ENCODE measurements around the gene RNF144A. TPM values are rescaled to one million over a fixed set of nuclear protein-coding genes. Genes with fewer than 3 reads are reported as not detected.

Gene RNF144A
- total and polyA plus RNA-seq, 2 donors (not counting 1 experiment from before 2014, with no cell fraction given), result 0.17 to 0.24 TPM

DNA sequence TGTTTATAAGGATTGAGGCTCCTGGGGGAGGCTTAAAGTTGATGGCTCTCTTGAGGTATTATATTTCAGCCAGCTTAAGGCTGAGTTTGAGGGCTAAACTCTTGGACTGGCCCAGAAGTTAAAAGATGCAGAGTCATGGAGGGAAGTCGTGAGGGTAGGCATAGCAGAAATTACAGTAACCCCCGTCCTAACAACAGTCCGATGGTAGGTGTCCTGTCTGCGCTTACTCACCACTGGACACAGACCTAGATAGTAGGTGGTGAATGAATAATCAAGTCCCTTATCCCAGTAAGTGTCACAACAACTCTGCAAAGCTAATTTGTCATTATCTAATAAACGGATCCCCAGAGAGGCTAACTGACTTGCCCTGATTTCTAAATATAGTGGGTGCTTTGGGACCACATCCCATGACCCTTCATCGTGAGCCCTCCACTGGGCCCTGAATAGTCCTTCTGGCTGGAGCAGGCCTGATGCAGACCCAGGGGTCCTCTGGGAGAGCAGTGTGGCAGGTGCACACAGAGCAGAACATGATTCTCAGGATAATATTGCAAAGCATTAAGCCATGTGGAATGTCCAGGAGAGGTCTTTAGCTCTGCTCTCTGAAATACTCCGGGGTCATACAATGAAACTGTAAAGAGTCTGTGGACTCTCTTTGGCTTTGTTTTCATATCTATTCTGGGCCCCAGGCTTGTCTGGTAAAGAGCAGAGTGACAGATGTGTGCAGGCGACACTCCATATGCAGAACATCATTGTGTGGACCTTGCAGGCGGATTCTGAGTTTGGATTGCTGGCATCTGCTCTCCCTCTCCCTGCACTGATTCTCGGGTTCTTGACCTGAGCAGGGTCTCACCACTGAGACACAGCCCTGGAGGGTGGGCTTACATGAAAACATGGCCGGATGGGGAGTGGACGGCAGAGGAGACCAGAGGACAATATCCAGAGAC is 98.1 kb downstream of the RNF144A start:
- no peak overlapping the region for H3K27ac ChIP-seq (ENCODE audit: insufficient read depth, low read length)
- H3K4me2 ChIP-seq (ENCODE audit: extremely low read depth, insufficient read depth, low read length), result no peak overlapping the region

DNA sequence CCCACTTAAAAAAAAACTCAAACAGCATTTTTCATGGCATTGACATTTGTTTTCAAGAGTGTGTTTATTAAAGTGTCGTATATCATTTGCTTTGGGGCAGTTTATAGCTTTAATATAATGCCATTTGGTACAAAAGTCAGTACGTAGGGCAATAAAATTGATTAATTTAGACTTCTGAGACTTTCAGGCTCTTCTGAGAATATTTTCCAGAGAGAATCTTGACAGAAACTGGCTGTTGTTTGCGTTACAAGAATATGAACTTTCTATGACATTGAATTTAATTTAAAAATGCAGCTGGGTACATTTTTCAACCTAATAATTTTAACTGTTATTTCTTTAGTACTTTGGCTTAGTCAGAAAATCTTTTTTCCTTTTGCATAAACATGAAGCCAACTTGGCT is 98.9 kb downstream of the RNF144A start:
- no peaks in the 10 kb centered on the region for H3K27me3 ChIP-seq (ENCODE audit: control insufficient read depth, insufficient read depth, low read length)
- H3K79me2 ChIP-seq (ENCODE audit: control insufficient read depth, insufficient read depth, low read length), result no peaks in the 10 kb centered on the region
- H2AFZ ChIP-seq (ENCODE audit: low read length), result no peak overlapping the region
- no peaks in the 10 kb centered on the region for H3K4me1 ChIP-seq (ENCODE audit: control insufficient read depth, extremely low read depth, insufficient read depth, low read length)
- no peak overlapping the region for H3K4me3 ChIP-seq (replicated peaks in 1 of 4; ENCODE audit: control extremely low read depth in 1 of 4, insufficient read depth in 1 of 4, low read depth in 3 of 4, low read length in 4 of 4)
- H3K27ac ChIP-seq (ENCODE audit: insufficient read depth, low read length), result no peak overlapping the region
- no peak overlapping the region for H3K9ac ChIP-seq (ENCODE audit: insufficient read depth, low read length)
- H3K4me2 ChIP-seq (ENCODE audit: extremely low read depth, insufficient read depth, low read length), result no peak overlapping the region
- H4K20me1 ChIP-seq (ENCODE audit: control insufficient read depth, extremely low read depth, insufficient read depth, low read length), result no peaks in the 10 kb centered on the region
- H3K9me3 ChIP-seq (ENCODE audit: control insufficient read depth, insufficient read depth, low read depth, low read length), result no peaks in the 10 kb centered on the region
- TF ChIP-seq, protein P1, sequence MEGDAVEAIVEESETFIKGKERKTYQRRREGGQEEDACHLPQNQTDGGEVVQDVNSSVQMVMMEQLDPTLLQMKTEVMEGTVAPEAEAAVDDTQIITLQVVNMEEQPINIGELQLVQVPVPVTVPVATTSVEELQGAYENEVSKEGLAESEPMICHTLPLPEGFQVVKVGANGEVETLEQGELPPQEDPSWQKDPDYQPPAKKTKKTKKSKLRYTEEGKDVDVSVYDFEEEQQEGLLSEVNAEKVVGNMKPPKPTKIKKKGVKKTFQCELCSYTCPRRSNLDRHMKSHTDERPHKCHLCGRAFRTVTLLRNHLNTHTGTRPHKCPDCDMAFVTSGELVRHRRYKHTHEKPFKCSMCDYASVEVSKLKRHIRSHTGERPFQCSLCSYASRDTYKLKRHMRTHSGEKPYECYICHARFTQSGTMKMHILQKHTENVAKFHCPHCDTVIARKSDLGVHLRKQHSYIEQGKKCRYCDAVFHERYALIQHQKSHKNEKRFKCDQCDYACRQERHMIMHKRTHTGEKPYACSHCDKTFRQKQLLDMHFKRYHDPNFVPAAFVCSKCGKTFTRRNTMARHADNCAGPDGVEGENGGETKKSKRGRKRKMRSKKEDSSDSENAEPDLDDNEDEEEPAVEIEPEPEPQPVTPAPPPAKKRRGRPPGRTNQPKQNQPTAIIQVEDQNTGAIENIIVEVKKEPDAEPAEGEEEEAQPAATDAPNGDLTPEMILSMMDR (conservative IDR thresholded peaks at IDR 0.05 in 1 of 2, IDR thresholded peaks at IDR 0.05 in 1 of 2; ENCODE audit: low read depth in 1 of 2, low read length in 2 of 2), result no peak
- TF ChIP-seq EZH2 (IDR thresholded peaks at IDR 0.05; ENCODE audit: low read length, missing control alignments), result no peak
- H3K36me3 ChIP-seq (ENCODE audit: control insufficient read depth, insufficient read depth, low read length), result no peaks in the 10 kb centered on the region
- DNase-seq (ENCODE audit: low read depth in 2 of 2), result no peak

More for the DNA sequence above, 98.1 kb downstream of the RNF144A start:
- TF ChIP-seq, protein P1 (conservative IDR thresholded peaks at IDR 0.05 in 1 of 2, IDR thresholded peaks at IDR 0.05 in 1 of 2; ENCODE audit: low read depth in 1 of 2, low read length in 2 of 2), result no peak
- no peak for TF ChIP-seq EZH2 (IDR thresholded peaks at IDR 0.05; ENCODE audit: low read length, missing control alignments)
- no peak overlapping the region for H3K4me3 ChIP-seq (replicated peaks in 1 of 4; ENCODE audit: control extremely low read depth in 1 of 4, insufficient read depth in 1 of 4, low read depth in 3 of 4, low read length in 4 of 4)
- peak in 1 of 2 donors; percentile 58 for DNase-seq (ENCODE audit: low read depth in 2 of 2)
- H3K4me1 ChIP-seq (ENCODE audit: control insufficient read depth, extremely low read depth, insufficient read depth, low read length), result no peaks in the 10 kb centered on the region
- no peaks in the 10 kb centered on the region for H4K20me1 ChIP-seq (ENCODE audit: control insufficient read depth, extremely low read depth, insufficient read depth, low read length)
- no peaks in the 10 kb centered on the region for H3K9me3 ChIP-seq (ENCODE audit: control insufficient read depth, insufficient read depth, low read depth, low read length)
- no peak overlapping the region for H2AFZ ChIP-seq (ENCODE audit: low read length)
- no peaks in the 10 kb centered on the region for H3K27me3 ChIP-seq (ENCODE audit: control insufficient read depth, insufficient read depth, low read length)
- H3K36me3 ChIP-seq (ENCODE audit: control insufficient read depth, insufficient read depth, low read length), result no peaks in the 10 kb centered on the region
- H3K79me2 ChIP-seq (ENCODE audit: control insufficient read depth, insufficient read depth, low read length), result no peaks in the 10 kb centered on the region
- H3K9ac ChIP-seq (ENCODE audit: insufficient read depth, low read length), result no peak overlapping the region

DNA sequence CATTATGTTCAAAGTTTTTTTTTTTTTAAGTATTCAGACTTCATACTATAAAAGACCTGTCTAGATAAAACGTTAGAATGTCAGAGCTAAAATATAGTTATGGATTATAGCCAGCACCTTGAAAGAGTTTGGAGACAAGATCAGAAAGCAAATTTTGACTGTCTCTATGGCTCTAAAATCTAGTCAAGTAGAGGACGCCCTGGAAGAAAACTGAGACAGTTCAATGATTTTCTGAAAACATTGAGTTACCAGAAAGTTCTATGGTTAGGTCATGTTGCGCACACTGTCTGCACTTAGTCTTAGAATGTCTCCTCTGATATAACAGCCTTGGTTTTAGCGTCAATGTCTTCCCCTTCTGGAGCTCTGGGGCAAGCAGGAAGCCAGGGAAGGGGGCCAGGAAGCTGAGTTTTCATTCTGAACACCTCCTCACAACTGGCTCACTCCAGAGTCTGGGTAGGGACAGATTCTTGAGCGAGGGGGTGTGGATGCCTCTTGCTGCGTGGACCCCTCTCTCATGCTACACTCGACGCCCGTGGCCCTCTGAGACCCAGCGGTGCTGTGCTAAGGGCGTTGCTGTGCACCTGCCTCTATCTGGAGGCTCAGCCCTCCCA is 99.5 kb downstream of the RNF144A start:
- no peak overlapping the region for H3K4me3 ChIP-seq (replicated peaks in 1 of 4; ENCODE audit: control extremely low read depth in 1 of 4, insufficient read depth in 1 of 4, low read depth in 3 of 4, low read length in 4 of 4)
- H3K9me3 ChIP-seq (ENCODE audit: control insufficient read depth, insufficient read depth, low read depth, low read length), result no peaks in the 10 kb centered on the region
- no peaks in the 10 kb centered on the region for H4K20me1 ChIP-seq (ENCODE audit: control insufficient read depth, extremely low read depth, insufficient read depth, low read length)
- H3K4me2 ChIP-seq (ENCODE audit: extremely low read depth, insufficient read depth, low read length), result no peak overlapping the region
- no peak overlapping the region for H3K27ac ChIP-seq (ENCODE audit: insufficient read depth, low read length)
- H3K9ac ChIP-seq (ENCODE audit: insufficient read depth, low read length), result no peak overlapping the region
- no peaks in the 10 kb centered on the region for H3K79me2 ChIP-seq (ENCODE audit: control insufficient read depth, insufficient read depth, low read length)
- H3K36me3 ChIP-seq (ENCODE audit: control insufficient read depth, insufficient read depth, low read length), result no peaks in the 10 kb centered on the region
- no peaks in the 10 kb centered on the region for H3K27me3 ChIP-seq (ENCODE audit: control insufficient read depth, insufficient read depth, low read length)
- H3K4me1 ChIP-seq (ENCODE audit: control insufficient read depth, extremely low read depth, insufficient read depth, low read length), result no peaks in the 10 kb centered on the region
- TF ChIP-seq, protein P1 (conservative IDR thresholded peaks at IDR 0.05 in 1 of 2, IDR thresholded peaks at IDR 0.05 in 1 of 2; ENCODE audit: low read depth in 1 of 2, low read length in 2 of 2), result no peak
- no peak for TF ChIP-seq EZH2 (IDR thresholded peaks at IDR 0.05; ENCODE audit: low read length, missing control alignments)
- no peak overlapping the region for H2AFZ ChIP-seq (ENCODE audit: low read length)
- DNase-seq (ENCODE audit: low read depth in 2 of 2), result no peak
